Measurements from ENCODE around the gene CLEC14A.

DNA sequence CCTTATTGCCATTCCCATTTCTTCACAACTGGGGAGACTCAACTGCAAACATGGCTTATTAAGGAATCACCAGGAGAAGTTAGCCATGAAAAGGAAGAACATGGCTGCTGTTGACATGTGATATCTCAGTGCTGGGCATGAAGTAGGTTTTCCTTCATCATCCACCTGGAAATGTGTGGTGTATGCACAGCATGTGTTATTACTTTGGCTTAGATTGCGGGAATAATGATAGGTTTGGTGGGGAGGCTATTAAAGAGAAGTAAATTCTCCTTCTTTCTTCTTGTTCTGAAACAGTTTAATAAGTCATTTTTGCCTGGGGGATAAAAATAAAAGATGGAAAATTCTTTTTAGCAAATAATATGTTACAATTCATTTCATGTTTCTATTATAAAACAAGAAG, 23.7 kb upstream of the CLEC14A start:
- TF ChIP-seq POLR2AphosphoS5 (IDR thresholded peaks at IDR 0.05; ENCODE audit: low read depth, low read length) (no peak), POLR2A (IDR thresholded peaks at IDR 0.05; ENCODE audit: low read depth, low read length) (no peak), SPI1 (IDR thresholded peaks at IDR 0.05; ENCODE audit: low read depth, low read length) (no peak), TAF1 (IDR thresholded peaks at IDR 0.05; ENCODE audit: low read depth, low read length) (no peak), PAX5 (IDR thresholded peaks at IDR 0.05; ENCODE audit: insufficient read depth, low read length, severe bottlenecking) (no peak), POU2F2 (IDR thresholded peaks at IDR 0.05; ENCODE audit: low read depth, low read length) (no peak)
